ENCODE results near the gene DDX10. TPM values are rescaled to one million over a fixed set of nuclear protein-coding genes. Genes with fewer than 3 reads are reported as not detected.

The DDX10 gene
- total and polyA plus RNA-seq, 9 donors, result 13.1 to 34.3 (median 25.7) TPM

DNA sequence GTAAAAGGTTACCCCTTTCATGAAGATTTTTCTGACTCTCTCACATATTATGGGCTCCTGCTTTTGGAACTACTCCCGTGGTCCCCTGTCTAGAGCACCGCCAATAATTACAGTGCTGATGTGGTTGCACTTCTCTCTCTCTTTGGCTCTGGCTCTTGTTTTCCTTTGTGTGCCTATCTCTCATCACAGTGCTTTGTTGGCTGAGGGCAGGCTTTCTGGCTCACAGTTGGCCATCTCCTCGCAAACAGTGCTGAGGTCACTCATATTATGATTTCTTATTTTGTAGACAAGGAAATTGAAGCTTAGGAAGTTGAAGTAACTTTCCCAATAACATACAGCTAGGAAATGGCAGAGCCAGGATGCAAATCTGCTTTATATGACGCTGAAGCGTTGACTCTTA, 192.5 kb downstream of the DDX10 start:
- no peaks in the 10 kb centered on the region for H3K36me3 ChIP-seq
- H3K4me1 ChIP-seq (ENCODE audit: insufficient read depth), result peaks cover 11% of the 10 kb centered on the region
- 21 to 62% (median 43%) methylated on average over 5 of the region's 5 CpGs for WGBS, 3 donors
- no peak overlapping the region for H3K4me3 ChIP-seq
- H3K27ac ChIP-seq, result peak overlapping the region in 1 of 2 donors; percentile 19
- intact Hi-C loops (cut with DNase I), result no loop called here
- peak; percentile 25 to 64 (median 46) for DNase-seq
- H3K9me3 ChIP-seq, result no peaks in the 10 kb centered on the region
- H3K27me3 ChIP-seq, result no peaks in the 10 kb centered on the region
- TF ChIP-seq CTCF (IDR thresholded peaks at IDR 0.05) (no peak), EP300 (IDR thresholded peaks at IDR 0.05) (no peak), POLR2A (IDR thresholded peaks at IDR 0.05) (no peak)

DNA sequence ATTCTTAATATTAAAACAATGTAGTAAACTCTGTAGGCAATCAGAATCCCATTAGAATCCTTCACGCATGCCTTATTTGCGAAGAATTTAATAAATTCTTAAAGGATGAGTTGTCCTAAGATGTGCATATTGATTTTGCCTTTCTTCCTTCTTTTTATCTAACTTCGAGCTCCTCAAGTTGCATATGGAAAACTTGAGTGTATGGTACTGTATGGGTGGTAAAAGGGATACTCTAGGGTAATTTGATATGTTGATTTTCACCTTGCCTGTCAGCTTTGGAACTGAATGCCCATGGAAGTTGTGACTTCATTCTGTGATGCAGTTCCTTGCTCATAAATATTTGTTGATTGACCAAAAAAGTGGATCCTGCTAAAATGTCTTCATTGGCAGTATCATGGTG, 193.8 kb downstream of the DDX10 start:
- Histone ChIP-seq H3K36me3 (no peaks in the 10 kb centered on the region), H3K9me3 (no peaks in the 10 kb centered on the region), H3K27me3 (no peaks in the 10 kb centered on the region), H3K4me1 (ENCODE audit: insufficient read depth) (peaks cover 10% of the 10 kb centered on the region), H3K4me3 (no peak overlapping the region), H3K27ac (no peak overlapping the region)
- intact Hi-C loops (cut with DNase I), result no loop called here
- DNase-seq, result no peak
- TF ChIP-seq EP300 (IDR thresholded peaks at IDR 0.05), result no peak
- no peak for TF ChIP-seq POLR2A (IDR thresholded peaks at IDR 0.05)
- TF ChIP-seq CTCF (IDR thresholded peaks at IDR 0.05), result no peak
- WGBS, 3 donors, result 97 to 98% (median 97%) methylated on average over 3 of the region's 3 CpGs

DNA sequence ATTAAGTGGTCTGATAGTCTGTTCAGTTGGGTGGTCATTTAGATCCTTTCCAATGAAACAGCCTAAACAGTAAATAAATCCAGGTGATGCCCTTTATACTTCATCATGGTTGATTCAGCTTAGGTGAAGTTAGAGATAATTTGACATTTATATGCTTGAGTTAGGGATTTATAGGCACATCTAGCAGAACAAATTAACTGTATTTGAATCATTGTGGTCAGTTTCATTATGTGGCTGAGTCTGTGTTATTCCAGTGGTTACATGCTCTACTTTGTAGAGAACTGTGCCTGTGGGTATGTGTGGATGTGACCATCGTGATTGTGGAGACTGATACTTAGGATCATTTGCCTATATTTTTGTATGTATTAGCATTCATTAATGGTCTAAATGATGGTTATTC, 194.6 kb downstream of the DDX10 start:
- intact Hi-C loops (cut with DNase I), result no loop called here

DNA sequence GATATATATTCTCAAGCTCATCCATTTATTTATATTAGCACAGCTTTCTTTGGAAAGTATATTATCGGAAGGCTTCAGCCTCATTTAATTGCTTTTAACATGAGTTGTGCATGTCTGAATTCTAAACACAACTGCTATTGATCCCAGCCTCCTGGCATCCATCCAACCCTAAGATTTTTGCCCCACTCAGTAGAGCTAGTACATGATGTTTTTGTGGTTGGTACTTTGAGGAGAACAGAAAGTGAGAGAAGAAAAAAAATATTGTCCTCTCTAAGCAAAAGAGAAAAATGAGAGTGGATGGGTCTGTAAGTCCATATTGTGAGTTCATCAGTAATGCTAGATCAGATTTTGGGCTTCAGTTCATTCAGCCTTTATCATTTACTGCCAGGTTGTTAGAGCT, 198.7 kb downstream of the DDX10 start:
- TF ChIP-seq CTCF (IDR thresholded peaks at IDR 0.05) (no peak), POLR2A (IDR thresholded peaks at IDR 0.05) (no peak), EP300 (IDR thresholded peaks at IDR 0.05) (no peak)
- Histone ChIP-seq H3K27me3 (no peaks in the 10 kb centered on the region), H3K4me1 (ENCODE audit: insufficient read depth) (no peaks in the 10 kb centered on the region), H3K9me3 (no peaks in the 10 kb centered on the region), H3K4me3 (no peak overlapping the region), H3K27ac (no peak overlapping the region), H3K36me3 (no peaks in the 10 kb centered on the region)
- DNase-seq, result no peak
- intact Hi-C loops (cut with DNase I), result no loop called here
- 91 to 100% (median 95%) methylated on average over 1 of the region's 1 CpG for WGBS, 3 donors

More for the DNA sequence above, 194.6 kb downstream of the DDX10 start:
- Histone ChIP-seq H3K4me1 (ENCODE audit: insufficient read depth) (peaks cover 6% of the 10 kb centered on the region), H3K36me3 (no peaks in the 10 kb centered on the region), H3K4me3 (no peak overlapping the region), H3K9me3 (no peaks in the 10 kb centered on the region), H3K27ac (no peak overlapping the region), H3K27me3 (no peaks in the 10 kb centered on the region)
- DNase-seq, result no peak
- WGBS, 3 donors, result 93 to 96% (median 95%) methylated on average over 1 of the region's 1 CpG
- no peak for TF ChIP-seq EP300 (IDR thresholded peaks at IDR 0.05)
- TF ChIP-seq POLR2A (IDR thresholded peaks at IDR 0.05), result no peak
- TF ChIP-seq CTCF (IDR thresholded peaks at IDR 0.05), result no peak

Data from ovary (tissue), 9 donors.